ENCODE measurements around the gene AKAP8.

- TF ChIP-seq CTCF (IDR thresholded peaks at IDR 0.05 in 8 of 11, conservative IDR thresholded peaks at IDR 0.05 in 3 of 11) (no peak), POLR2A (IDR thresholded peaks at IDR 0.05) (no peak)
These were observed 10.0 kb downstream of the AKAP8 start for GRCh38 chr19:15369594-15369891.

Data from spleen (tissue), 7 donors.